CD4-positive, alpha-beta T cell treated with Interleukin-17A for 4 hours (primary cell): ENCODE results near the gene NR4A3.

Experiments
- DNase-seq: peaks from one replicate; pipeline ENCODE4 v3.0.0-alpha.2; 2020; ENCODE audit warnings: mixed read lengths

Gene NR4A3

GRCh38 chr9:99816392-99816791 is 5.3 kb upstream of the NR4A3 start:
- DNase-seq: no peak

- no peak for DNase-seq
Measured at GRCh38 chr9:99818500-99818899, 3.2 kb upstream of the NR4A3 start.

- DNase-seq: peak; percentile 88
Measured at GRCh38 chr9:99819123-99819855, 2.4 kb upstream of the NR4A3 start.

- DNase-seq: peak; percentile 87
Measured at GRCh38 chr9:99819856-99820684, 1.6 kb upstream of the NR4A3 start.

GRCh38 chr9:99820685-99821395 is 845 bp upstream of the NR4A3 start:
- peak; percentile 45 for DNase-seq

GRCh38 chr9:99822109-99822805 is 572 bp downstream of the NR4A3 start:
- DNase-seq: peak; percentile 56

- peak; percentile 16 for DNase-seq
Measured at GRCh38 chr9:99822806-99823591, 1.3 kb downstream of the NR4A3 start.

GRCh38 chr9:99823681-99824377 is 2.1 kb downstream of the NR4A3 start:
- DNase-seq: peak; percentile 40

GRCh38 chr9:99824378-99825171 is 2.9 kb downstream of the NR4A3 start:
- DNase-seq: peak; percentile 70

GRCh38 chr9:99825172-99826046 is 3.7 kb downstream of the NR4A3 start:
- no peak for DNase-seq

GRCh38 chr9:99826579-99826978 is 4.9 kb downstream of the NR4A3 start:
- DNase-seq: no peak

- DNase-seq: no peak
Measured at GRCh38 chr9:99827244-99827643, 5.6 kb downstream of the NR4A3 start.

GRCh38 chr9:99828054-99828416 is 6.3 kb downstream of the NR4A3 start:
- no peak for DNase-seq

- DNase-seq: no peak
Measured at GRCh38 chr9:99828417-99829176, 6.9 kb downstream of the NR4A3 start.

GRCh38 chr9:99831857-99832557 is 10.3 kb downstream of the NR4A3 start:
- DNase-seq: no peak

- DNase-seq: no peak
Measured at GRCh38 chr9:99832558-99832864, 10.8 kb downstream of the NR4A3 start.

GRCh38 chr9:99833735-99834134 is 12.1 kb downstream of the NR4A3 start:
- DNase-seq: no peak

GRCh38 chr9:99834474-99834873 is 12.8 kb downstream of the NR4A3 start:
- DNase-seq: no peak
